Panc1 (cell line): ENCODE data around the gene TBC1D7.

Source experiments
- CTCF ChIP-seq: fragments of 450-650 bp; IDR thresholded peaks from 2 replicates; pipeline ENCODE4 v1.5.1; 2017; ENCODE audit warnings: mild to moderate bottlenecking
- TF ChIP-seq, protein P1 (sequence below), 2 experiments: IDR thresholded peaks; 2 replicates each; pipeline ENCODE4 v1.6.1; 2011 to 2012; ENCODE audit warnings: low read depth in 2 of 2, control low read depth in 1 of 2, low read length in 1 of 2, mild to moderate bottlenecking in 1 of 2, moderate library complexity in 1 of 2; ENCODE audit not compliant: insufficient read depth in 1 of 2

- TF ChIP-seq CTCF: no peak
- TF ChIP-seq, protein P1, sequence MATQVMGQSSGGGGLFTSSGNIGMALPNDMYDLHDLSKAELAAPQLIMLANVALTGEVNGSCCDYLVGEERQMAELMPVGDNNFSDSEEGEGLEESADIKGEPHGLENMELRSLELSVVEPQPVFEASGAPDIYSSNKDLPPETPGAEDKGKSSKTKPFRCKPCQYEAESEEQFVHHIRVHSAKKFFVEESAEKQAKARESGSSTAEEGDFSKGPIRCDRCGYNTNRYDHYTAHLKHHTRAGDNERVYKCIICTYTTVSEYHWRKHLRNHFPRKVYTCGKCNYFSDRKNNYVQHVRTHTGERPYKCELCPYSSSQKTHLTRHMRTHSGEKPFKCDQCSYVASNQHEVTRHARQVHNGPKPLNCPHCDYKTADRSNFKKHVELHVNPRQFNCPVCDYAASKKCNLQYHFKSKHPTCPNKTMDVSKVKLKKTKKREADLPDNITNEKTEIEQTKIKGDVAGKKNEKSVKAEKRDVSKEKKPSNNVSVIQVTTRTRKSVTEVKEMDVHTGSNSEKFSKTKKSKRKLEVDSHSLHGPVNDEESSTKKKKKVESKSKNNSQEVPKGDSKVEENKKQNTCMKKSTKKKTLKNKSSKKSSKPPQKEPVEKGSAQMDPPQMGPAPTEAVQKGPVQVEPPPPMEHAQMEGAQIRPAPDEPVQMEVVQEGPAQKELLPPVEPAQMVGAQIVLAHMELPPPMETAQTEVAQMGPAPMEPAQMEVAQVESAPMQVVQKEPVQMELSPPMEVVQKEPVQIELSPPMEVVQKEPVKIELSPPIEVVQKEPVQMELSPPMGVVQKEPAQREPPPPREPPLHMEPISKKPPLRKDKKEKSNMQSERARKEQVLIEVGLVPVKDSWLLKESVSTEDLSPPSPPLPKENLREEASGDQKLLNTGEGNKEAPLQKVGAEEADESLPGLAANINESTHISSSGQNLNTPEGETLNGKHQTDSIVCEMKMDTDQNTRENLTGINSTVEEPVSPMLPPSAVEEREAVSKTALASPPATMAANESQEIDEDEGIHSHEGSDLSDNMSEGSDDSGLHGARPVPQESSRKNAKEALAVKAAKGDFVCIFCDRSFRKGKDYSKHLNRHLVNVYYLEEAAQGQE (IDR thresholded peaks at IDR 0.05; ENCODE audit: insufficient read depth in 1 of 2, low read depth in 2 of 2, low read length in 1 of 2): no peak
Observed at GRCh38 chr6:13260831-13261230, 67.5 kb downstream of the TBC1D7 start.
